ENCODE measurements around the gene STX1B.

Gene STX1B

DNA sequence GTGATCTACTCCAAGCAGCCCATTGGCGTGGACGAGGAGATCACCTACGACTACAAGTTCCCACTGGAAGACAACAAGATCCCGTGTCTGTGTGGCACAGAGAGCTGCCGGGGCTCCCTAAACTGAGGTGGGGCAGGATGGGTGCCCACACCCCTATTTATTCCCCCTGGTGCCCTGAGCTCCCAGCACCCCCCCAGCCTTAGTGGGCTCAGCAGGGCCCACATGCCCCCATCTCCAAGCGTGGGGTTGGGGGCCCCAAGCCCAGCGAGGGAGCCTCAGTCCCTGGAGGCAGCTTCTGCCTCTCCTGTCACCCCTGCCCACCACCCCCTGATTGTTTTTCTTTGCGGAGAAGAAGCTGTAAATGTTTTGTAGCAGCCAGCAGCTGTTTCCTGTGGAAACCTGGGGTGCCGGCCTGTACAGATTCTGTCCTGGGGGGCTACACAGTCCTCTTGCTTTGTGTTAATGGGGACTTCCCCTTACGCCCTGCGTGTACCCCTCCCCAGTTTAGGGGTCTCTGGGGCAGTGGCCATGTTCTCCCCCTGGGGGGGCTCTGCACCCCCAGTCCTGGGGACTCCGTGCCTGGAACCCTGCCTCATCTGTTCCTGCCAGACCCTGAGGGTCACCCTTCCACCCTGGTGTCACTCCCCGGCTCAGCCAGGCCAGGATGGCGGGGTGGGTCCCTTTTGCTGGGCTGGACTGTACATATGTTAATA lies 26.4 kb downstream of the STX1B start:
- H3K9me3 ChIP-seq = no peaks in the 10 kb centered on the region
- H3K27ac ChIP-seq = no peak overlapping the region
- peaks cover 48% of the 10 kb centered on the region for H3K36me3 ChIP-seq
- no peak overlapping the region for H3K4me3 ChIP-seq (ENCODE audit: low read depth in 1 of 2, low read length in 1 of 2)
- peaks cover 4 to 9% of the 10 kb centered on the region in 2 experiments for H3K4me1 ChIP-seq (ENCODE audit: control insufficient read depth in 1 of 2, insufficient read depth in 1 of 2, low read depth in 1 of 2, low read length in 1 of 2)
- TF ChIP-seq, protein P1, sequence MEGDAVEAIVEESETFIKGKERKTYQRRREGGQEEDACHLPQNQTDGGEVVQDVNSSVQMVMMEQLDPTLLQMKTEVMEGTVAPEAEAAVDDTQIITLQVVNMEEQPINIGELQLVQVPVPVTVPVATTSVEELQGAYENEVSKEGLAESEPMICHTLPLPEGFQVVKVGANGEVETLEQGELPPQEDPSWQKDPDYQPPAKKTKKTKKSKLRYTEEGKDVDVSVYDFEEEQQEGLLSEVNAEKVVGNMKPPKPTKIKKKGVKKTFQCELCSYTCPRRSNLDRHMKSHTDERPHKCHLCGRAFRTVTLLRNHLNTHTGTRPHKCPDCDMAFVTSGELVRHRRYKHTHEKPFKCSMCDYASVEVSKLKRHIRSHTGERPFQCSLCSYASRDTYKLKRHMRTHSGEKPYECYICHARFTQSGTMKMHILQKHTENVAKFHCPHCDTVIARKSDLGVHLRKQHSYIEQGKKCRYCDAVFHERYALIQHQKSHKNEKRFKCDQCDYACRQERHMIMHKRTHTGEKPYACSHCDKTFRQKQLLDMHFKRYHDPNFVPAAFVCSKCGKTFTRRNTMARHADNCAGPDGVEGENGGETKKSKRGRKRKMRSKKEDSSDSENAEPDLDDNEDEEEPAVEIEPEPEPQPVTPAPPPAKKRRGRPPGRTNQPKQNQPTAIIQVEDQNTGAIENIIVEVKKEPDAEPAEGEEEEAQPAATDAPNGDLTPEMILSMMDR (IDR thresholded peaks at IDR 0.05) = no peak
- no peaks in the 10 kb centered on the region for H3K27me3 ChIP-seq

DNA sequence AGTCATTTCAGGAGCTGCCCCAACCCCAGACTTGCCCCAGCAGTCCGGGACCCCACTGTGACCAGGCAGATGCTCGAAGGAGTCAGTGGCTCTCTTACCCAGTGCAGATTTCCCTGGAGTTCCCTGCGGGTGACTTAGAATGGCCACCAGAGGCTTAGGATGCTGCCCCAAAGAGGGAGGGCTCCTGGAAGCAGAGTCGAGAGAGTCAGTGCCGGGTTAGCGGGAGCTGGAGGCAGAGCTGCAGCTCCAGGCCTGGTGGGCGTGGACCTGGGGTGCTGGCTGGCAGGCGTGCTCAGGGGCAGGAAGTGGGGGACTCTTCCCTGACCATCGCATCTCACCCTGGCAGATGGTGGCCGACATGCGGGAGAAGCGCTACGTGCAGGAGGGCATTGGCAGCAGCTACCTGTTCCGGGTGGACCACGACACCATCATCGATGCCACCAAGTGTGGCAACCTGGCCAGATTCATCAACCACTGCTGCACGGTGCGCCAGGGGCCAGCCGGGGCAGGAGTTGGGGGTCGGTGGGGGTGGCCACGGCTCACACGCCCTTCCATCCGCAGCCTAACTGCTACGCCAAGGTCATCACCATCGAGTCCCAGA lies 27.0 kb downstream of the STX1B start:
- peaks cover 55% of the 10 kb centered on the region for H3K36me3 ChIP-seq
- peaks cover 4 to 9% of the 10 kb centered on the region in 2 experiments for H3K4me1 ChIP-seq (ENCODE audit: control insufficient read depth in 1 of 2, insufficient read depth in 1 of 2, low read depth in 1 of 2, low read length in 1 of 2)
- no peaks in the 10 kb centered on the region for H3K9me3 ChIP-seq
- H3K27ac ChIP-seq = no peak overlapping the region
- TF ChIP-seq, protein P1 (IDR thresholded peaks at IDR 0.05) = no peak
- H3K4me3 ChIP-seq (ENCODE audit: low read depth in 1 of 2, low read length in 1 of 2) = no peak overlapping the region
- no peaks in the 10 kb centered on the region for H3K27me3 ChIP-seq

DNA sequence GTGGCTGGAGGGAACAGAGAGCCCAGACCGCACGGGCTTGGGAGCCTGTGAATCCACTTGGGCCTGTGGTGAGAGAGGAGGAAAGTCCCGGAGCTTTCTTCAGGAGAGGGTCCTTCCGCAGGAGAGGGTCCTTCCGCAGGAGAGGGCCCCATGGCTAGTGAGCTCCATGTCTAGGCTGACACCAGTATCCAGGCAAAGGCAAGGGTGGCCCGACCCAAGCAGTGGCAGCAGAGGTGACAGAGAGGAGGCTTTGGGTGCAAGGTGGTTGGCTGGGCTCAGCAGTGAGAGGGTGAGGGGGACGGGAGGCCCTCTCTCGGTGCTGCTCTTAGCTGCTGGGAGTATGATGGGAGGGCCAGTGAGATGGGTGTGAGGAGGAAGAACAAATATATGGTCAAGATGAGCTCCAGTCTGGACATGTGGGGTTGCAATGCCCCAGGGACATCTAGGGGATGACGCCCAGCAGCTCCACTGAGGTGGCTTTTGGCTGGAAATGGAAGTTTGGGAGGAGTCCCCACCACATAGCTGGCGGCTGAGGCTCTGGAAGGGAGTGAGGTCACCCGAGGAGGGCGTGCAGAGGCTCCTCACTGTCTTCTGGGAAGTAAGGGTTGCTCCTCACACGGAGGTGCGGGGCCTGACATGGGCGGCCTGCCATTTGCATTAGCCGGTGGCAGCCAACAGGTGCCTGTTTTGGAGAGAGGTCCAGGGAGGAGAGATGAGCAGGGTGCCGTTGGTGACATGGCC lies 27.7 kb downstream of the STX1B start:
- Histone ChIP-seq H3K4me1 (ENCODE audit: control insufficient read depth in 1 of 2, insufficient read depth in 1 of 2, low read depth in 1 of 2, low read length in 1 of 2) (peaks cover 4 to 9% of the 10 kb centered on the region in 2 experiments), H3K9me3 (no peaks in the 10 kb centered on the region), H3K4me3 (ENCODE audit: low read depth in 1 of 2, low read length in 1 of 2) (no peak overlapping the region), H3K36me3 (peaks cover 59% of the 10 kb centered on the region), H3K27me3 (no peaks in the 10 kb centered on the region), H3K27ac (no peak overlapping the region)
- TF ChIP-seq, protein P1 (IDR thresholded peaks at IDR 0.05) = no peak

DNA sequence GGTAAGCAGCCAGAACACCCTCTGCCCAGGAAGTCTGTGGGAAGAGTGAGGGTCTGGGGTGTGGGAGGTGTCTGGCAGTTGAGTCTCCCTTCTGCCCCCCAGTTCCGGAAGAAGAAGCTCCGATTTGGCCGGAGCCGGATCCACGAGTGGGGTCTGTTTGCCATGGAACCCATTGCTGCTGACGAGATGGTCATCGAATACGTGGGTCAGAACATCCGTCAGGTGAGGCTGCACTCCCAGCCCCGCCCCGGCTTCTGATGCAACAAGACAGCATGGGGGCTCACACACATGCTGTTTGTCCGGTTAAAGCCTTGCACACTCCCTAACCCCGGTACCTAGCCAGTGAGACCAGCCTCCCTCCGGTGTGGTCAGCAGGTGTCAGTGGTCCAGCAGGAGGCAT lies 29.5 kb downstream of the STX1B start:
- no peak overlapping the region for H3K4me3 ChIP-seq (ENCODE audit: low read depth in 1 of 2, low read length in 1 of 2)
- H3K36me3 ChIP-seq = peaks cover 77% of the 10 kb centered on the region
- peaks cover 4 to 9% of the 10 kb centered on the region in 2 experiments for H3K4me1 ChIP-seq (ENCODE audit: control insufficient read depth in 1 of 2, insufficient read depth in 1 of 2, low read depth in 1 of 2, low read length in 1 of 2)
- H3K9me3 ChIP-seq = no peaks in the 10 kb centered on the region
- H3K27me3 ChIP-seq = no peaks in the 10 kb centered on the region
- TF ChIP-seq, protein P1 (IDR thresholded peaks at IDR 0.05) = no peak
- H3K27ac ChIP-seq = no peak overlapping the region

DNA sequence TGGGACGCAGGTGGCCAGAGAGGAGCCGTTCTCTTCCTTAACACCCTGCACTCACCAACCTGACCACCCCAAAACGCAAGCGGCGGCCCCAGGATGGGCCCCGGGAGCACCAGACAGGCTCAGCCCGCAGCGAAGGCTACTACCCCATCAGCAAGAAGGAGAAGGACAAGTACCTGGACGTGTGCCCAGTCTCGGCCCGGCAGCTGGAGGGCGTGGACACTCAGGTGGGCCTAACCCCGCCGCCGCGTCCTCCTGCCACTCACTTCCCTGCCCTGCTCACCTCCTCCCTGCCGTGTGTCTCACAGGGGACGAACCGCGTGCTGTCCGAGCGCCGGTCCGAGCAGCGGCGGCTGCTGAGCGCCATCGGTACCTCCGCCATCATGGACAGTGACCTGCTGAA lies 30.0 kb downstream of the STX1B start:
- peaks cover 4 to 9% of the 10 kb centered on the region in 2 experiments for H3K4me1 ChIP-seq (ENCODE audit: control insufficient read depth in 1 of 2, insufficient read depth in 1 of 2, low read depth in 1 of 2, low read length in 1 of 2)
- TF ChIP-seq, protein P1 (IDR thresholded peaks at IDR 0.05) = no peak
- H3K27me3 ChIP-seq = no peaks in the 10 kb centered on the region
- H3K36me3 ChIP-seq = peaks cover 82% of the 10 kb centered on the region
- H3K27ac ChIP-seq = no peak overlapping the region
- H3K4me3 ChIP-seq (ENCODE audit: low read depth in 1 of 2, low read length in 1 of 2) = no peak overlapping the region
- no peaks in the 10 kb centered on the region for H3K9me3 ChIP-seq
